Hematopoietic multipotent progenitor cell treated with erythropoietin and hydrocortisone succinate and interleukin-3 and kit ligand, for 8 days (in vitro differentiated cells): ENCODE data around the gene SRP68.

ENCODE experiments used
- DNase-seq: peaks from one replicate; pipeline ENCODE4 v3.0.0-alpha.2; 2015

Gene SRP68

GRCh38 chr17:76017481-76018339 lies 54.6 kb downstream of the SRP68 start:
- no peak for DNase-seq

- DNase-seq = no peak
These were observed 57.4 kb downstream of the SRP68 start for GRCh38 chr17:76014925-76015261.

GRCh38 chr17:76014100-76014924 lies 58.0 kb downstream of the SRP68 start:
- DNase-seq = peak; percentile 73

- DNase-seq = no peak
These were observed 58.9 kb downstream of the SRP68 start for GRCh38 chr17:76013377-76013932.

- no peak for DNase-seq
These were observed 60.4 kb downstream of the SRP68 start for GRCh38 chr17:76011951-76012350.

- DNase-seq = no peak
These were observed 62.2 kb downstream of the SRP68 start for GRCh38 chr17:76009969-76010661.

GRCh38 chr17:76009447-76009846 lies 62.9 kb downstream of the SRP68 start:
- DNase-seq = no peak

- DNase-seq = no peak
These were observed 63.5 kb downstream of the SRP68 start for GRCh38 chr17:76008630-76009425.

GRCh38 chr17:76008208-76008607 lies 64.1 kb downstream of the SRP68 start:
- DNase-seq = no peak

GRCh38 chr17:76007850-76008165 lies 64.5 kb downstream of the SRP68 start:
- DNase-seq = no peak

GRCh38 chr17:76007131-76007849 lies 65.0 kb downstream of the SRP68 start:
- no peak for DNase-seq

GRCh38 chr17:76005263-76006149 lies 66.8 kb downstream of the SRP68 start:
- DNase-seq = peak; percentile 79

GRCh38 chr17:76004750-76005262 lies 67.5 kb downstream of the SRP68 start:
- no peak for DNase-seq

- no peak for DNase-seq
These were observed 68.4 kb downstream of the SRP68 start for GRCh38 chr17:76003915-76004314.

- DNase-seq = no peak
These were observed 70.2 kb downstream of the SRP68 start for GRCh38 chr17:76002100-76002499.

- DNase-seq = no peak
These were observed 71.4 kb downstream of the SRP68 start, which contains the start of gene CDK3 for GRCh38 chr17:76000755-76001521. TSS of gene CDK3 (plus strand) at chr17:76000855. CDS start at chr17:76001426, 571 bp downstream.

- DNase-seq = peak; percentile 60
These were observed 72.1 kb downstream of the SRP68 start for GRCh38 chr17:76000016-76000754.

- no peak for DNase-seq
These were observed 74.0 kb downstream of the SRP68 start for GRCh38 chr17:75998327-75998795.
